Hepatocyte (in vitro differentiated cells): ENCODE measurements around the gene TMEM117.

ENCODE experiments used
- CTCF ChIP-seq: fragments of 200-600 bp; sonication (generic); IDR thresholded peaks from 2 replicates; pipeline ENCODE4 v1.5.1; 2016; ENCODE audit warnings: antibody characterized with exemption, mild to moderate bottlenecking; ENCODE audit not compliant: poor library complexity
- EZH2phosphoT487 ChIP-seq: fragments of 200-600 bp; sonication (generic); IDR thresholded peaks from one replicate; pipeline ENCODE4 v1.6.1; 2018; ENCODE audit warnings: antibody characterized with exemption, mild to moderate bottlenecking, low read depth, moderate library complexity; ENCODE audit not compliant: unreplicated experiment, severe bottlenecking

- TF ChIP-seq CTCF, result no peak
- TF ChIP-seq EZH2phosphoT487, result no peak
These were observed 85.9 kb downstream of the TMEM117 start for GRCh38 chr12:43921666-43922337.
